ENCODE results near the gene SYTL2.

Gene SYTL2

GRCh38 chr11:85767246-85767945 is 43.5 kb downstream of the SYTL2 start:
- no peak for DNase-seq (ENCODE audit: low read depth)
- in situ Hi-C loops (cut with HindIII; ENCODE audit: low sequenced_read_pairs), result no loop called here
- TF ChIP-seq CTCF (IDR thresholded peaks at IDR 0.05; ENCODE audit: low read depth, low read length, missing control alignments), result no peak
- no peak overlapping the region for H3K4me3 ChIP-seq (ENCODE audit: low read depth, low read length)

DNA sequence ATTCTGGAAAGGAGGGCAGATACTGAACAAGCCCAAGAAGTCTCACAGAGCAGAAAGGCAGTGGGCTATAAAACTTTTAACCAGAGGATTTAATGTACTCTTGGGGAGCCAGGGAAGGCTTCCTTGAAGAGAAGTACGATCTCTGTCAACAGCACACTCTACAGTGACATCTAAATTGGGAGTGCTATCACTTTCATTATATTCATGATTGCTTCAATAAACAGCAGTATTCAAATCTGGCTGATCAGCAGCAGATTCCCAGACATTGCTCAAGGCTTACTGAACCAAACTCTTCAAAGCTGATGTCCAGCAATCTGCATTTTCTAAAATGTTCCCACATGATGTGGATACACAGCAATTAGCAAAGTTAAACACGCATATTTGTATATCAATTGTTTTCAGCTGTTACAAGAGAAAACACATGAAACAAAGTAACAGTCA is 44.2 kb downstream of the SYTL2 start:
- H3K4me3 ChIP-seq (ENCODE audit: low read depth, low read length), result no peak overlapping the region
- in situ Hi-C loops (cut with HindIII; ENCODE audit: low sequenced_read_pairs), result no loop called here

DNA sequence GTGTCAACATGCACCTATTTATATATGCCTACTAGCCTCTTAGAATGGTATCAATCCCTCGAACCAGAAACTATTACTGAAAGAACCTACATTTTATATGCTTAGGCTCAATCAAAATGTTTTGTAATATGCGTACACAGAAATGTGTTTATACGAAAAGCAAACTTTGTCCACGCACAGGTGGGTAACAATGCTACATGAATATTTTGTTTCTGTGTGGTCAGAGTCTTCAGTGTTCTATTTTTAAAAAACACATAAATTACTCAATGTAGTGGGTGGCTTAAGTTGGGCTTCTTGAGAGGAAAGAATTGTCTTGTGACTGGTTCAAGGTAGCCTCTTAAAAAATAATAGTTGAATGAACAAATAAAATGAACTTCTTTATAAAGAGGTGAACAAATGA is 46.1 kb downstream of the SYTL2 start:
- H3K4me3 ChIP-seq (ENCODE audit: low read depth, low read length), result no peak overlapping the region
- no peak for DNase-seq (ENCODE audit: low read depth)
- no peak for TF ChIP-seq CTCF (IDR thresholded peaks at IDR 0.05; ENCODE audit: low read depth, low read length, missing control alignments)
- in situ Hi-C loops (cut with HindIII; ENCODE audit: low sequenced_read_pairs), result no loop called here

More for the DNA sequence above, 44.2 kb downstream of the SYTL2 start:
- TF ChIP-seq CTCF (IDR thresholded peaks at IDR 0.05; ENCODE audit: low read depth, low read length, missing control alignments), result no peak
- no peak for DNase-seq (ENCODE audit: low read depth)

- in situ Hi-C loops (cut with HindIII; ENCODE audit: low sequenced_read_pairs), result no loop called here
- no peak for TF ChIP-seq CTCF (IDR thresholded peaks at IDR 0.05; ENCODE audit: low read depth, low read length, missing control alignments)
- H3K4me3 ChIP-seq (ENCODE audit: low read depth, low read length), result no peak overlapping the region
- no peak for DNase-seq (ENCODE audit: low read depth)
These were observed 48.7 kb downstream of the SYTL2 start for GRCh38 chr11:85762226-85762625.

GRCh38 chr11:85759915-85760314 is 51.0 kb downstream of the SYTL2 start:
- in situ Hi-C loops (cut with HindIII; ENCODE audit: low sequenced_read_pairs), result no loop called here
- DNase-seq (ENCODE audit: low read depth), result peak; percentile 77
- no peak for TF ChIP-seq CTCF (IDR thresholded peaks at IDR 0.05; ENCODE audit: low read depth, low read length, missing control alignments)
- no peak overlapping the region for H3K4me3 ChIP-seq (ENCODE audit: low read depth, low read length)

DNA sequence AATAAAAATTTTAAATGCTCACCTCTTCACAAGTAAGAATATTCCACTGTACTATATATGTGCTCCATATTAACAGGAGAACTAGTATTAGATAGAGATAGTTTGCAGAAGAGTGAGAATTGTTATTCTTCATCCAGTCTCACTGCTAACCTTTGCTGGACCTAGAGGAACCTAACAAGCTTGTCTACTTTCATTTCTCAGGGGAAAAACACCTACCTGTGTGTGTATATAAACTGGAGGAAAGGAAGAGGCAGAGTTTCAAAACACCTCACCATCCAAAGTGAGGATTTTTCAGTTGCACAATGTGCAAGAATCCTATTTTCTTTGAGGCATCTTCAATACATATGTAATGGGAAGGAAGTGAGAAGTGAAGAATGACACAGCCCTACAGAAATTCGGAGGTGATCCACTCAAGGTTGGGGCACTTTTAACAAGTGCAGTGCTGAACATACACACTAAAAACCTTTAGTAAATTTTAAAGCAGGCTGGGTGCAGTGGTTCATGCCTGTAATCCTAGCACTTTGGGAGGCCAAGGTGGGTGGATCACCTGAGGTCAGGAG is 52.4 kb downstream of the SYTL2 start:
- DNase-seq (ENCODE audit: low read depth), result no peak
- no peak overlapping the region for H3K4me3 ChIP-seq (ENCODE audit: low read depth, low read length)
- no peak for TF ChIP-seq CTCF (IDR thresholded peaks at IDR 0.05; ENCODE audit: low read depth, low read length, missing control alignments)
- in situ Hi-C loops (cut with HindIII; ENCODE audit: low sequenced_read_pairs), result no loop called here

Measured in astrocyte of the cerebellum (primary cell).